A172 (cell line): ENCODE measurements around the gene ARF3. TPM values are rescaled to one million over a fixed set of nuclear protein-coding genes. Genes with fewer than 3 reads are reported as not detected.
"Not testable (repeated sequence)": the region's sequence is repeated elsewhere in the genome, so short reads cannot be mapped to it uniquely, and the experiment has no call there.

Source experiments
- DNase-seq: peaks from one replicate; pipeline ENCODE4 v3.0.0-alpha.2; 2015; ENCODE audit warnings: low spot score
- total RNA-seq: library from RNA; depleted of rRNA; stranded (reverse); fragments of >200 nt; shearing (Covaris generic); gene quantifications from 2 replicates; pipeline ENCODE4 v1.2.3, GENCODE V29; 2014

Gene ARF3
- total RNA-seq, 1 experiment from 2014 or later: 51.9 TPM

GRCh38 chr12:48932878-48933277, 24.4 kb downstream of the ARF3 start:
- DNase-seq: no peak

- no peak for DNase-seq
These were observed 26.8 kb downstream of the ARF3 start for GRCh38 chr12:48930475-48930874.

GRCh38 chr12:48929551-48929950, 27.7 kb downstream of the ARF3 start:
- DNase-seq: no peak

- no peak for DNase-seq
These were observed 30.0 kb downstream of the ARF3 start for GRCh38 chr12:48927261-48927660.

- no peak for DNase-seq
These were observed 31.8 kb downstream of the ARF3 start, which contains the start of gene FKBP11 for GRCh38 chr12:48925304-48926011. TSS of gene FKBP11 (minus strand) at chr12:48925492. CDS start at chr12:48925428, 64 bp downstream.

DNA sequence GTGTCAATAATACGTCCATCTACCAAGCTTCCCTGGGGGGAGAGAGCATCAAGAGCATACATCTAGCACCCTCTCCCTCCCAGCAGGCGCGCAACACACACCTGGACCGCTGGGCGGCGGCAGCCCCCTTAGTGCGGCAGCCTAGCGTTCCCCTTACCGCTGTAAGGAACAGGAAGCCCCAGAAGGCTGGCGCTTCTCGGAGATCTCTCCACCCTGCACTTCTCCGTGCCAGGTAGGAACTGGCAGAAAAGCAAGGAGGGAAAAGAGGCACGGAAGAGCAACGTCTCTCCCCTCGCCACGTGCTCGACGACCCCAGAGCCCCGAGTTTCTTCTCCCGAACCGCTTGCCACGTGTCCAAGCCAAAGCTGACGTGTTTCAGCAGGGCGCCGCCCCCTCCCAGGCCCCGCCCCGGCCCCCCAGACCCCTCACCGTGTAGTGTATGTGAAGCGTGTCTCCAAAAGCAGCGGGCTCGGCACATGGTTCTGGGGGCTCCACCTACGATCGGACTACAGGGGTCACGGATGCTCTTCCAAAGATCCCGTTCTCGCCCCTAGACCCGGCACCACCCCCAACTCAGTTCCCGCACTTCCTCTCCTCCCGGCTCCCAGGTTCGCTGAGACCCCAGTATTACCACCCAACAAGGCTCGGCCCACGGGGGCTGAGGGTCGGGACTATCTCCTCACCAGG, 32.5 kb downstream of the ARF3 start:
- no peak for DNase-seq

DNA sequence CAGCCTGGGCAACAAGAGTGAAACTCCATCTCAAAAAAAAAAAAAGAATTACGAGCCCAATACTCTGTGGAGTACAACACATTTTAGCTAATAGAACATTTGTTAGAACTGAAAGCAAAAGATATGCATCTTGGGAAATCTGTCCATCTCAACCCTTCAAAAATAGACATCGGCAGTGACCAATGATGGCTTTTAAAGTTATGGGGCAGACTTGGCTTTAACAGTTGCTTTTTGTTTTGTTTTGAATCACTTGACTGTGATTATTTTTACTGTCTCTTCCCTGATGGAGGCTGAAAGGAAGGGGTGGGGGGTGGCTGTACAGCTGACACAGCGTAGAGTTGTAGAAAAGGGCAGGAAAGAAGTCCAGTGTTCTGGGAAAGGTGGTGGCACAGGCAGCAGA, 34.2 kb downstream of the ARF3 start:
- DNase-seq: no peak

- no peak for DNase-seq
These were observed 39.3 kb downstream of the ARF3 start for GRCh38 chr12:48917857-48918537.

- no peak for DNase-seq
These were observed 47.1 kb downstream of the ARF3 start for GRCh38 chr12:48910196-48910595.

DNA sequence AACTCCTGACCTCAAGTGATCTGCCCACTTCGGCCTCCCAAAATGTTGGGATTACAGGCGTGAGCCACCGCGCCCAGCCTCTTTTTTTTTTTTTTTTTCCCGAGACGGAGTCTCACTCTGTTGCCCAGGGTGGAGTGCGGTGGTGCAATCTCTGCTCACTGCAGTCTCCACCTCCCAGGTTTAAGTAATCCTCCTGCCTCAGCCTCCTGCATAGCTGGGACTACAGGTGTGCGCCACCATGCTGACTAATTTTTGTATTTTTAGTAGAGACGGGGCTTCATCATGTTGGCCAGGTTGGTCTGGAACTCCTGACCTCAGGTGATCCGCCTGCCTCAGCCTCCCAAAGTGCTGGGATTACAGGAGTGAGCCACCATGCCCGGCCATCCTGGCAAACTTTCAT, 47.6 kb downstream of the ARF3 start:
- DNase-seq: not testable (repeated sequence)

DNA sequence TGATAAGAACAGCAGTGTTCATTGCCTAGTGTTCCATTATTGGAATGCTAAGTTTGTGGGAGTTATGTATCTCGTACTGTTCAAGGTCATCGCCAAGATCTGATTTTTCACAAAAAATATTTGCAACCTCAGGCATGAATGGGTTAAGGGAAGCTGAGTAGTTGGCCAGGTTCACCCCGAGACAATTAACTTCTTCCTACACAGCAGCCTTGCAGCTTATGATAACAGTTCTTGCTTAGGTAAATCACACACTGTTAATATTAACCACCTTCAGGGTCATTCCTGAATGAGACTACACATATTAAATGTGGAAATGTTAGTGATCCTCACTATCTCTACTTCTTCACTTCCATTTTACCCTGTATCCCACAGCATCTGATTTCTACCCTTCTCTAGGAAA, 50.0 kb downstream of the ARF3 start:
- no peak for DNase-seq

DNA sequence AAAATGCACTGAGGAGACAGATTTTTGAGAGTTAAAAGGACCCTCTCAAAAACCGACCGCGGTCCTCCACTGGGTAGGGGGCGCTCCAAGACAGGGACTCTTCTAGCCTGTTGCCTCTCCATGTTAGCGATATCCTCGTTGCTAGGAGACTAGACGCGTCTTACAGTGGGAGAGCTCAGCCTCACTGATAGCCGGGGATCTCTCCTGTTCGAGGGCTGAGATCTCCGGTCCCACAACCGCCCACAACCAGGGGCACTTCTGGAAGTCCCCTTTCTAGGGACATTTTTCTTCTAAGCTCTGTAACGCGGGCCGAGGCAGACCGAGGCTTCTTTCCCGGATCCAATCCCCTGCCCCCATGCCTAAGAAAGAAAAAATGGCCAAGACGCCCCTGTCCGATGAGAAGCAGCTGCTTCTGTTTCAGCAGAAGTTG, 53.3 kb downstream of the ARF3 start:
- peak; percentile 70 for DNase-seq

- no peak for DNase-seq
These were observed 53.8 kb downstream of the ARF3 start for GRCh38 chr12:48903363-48903981.

DNA sequence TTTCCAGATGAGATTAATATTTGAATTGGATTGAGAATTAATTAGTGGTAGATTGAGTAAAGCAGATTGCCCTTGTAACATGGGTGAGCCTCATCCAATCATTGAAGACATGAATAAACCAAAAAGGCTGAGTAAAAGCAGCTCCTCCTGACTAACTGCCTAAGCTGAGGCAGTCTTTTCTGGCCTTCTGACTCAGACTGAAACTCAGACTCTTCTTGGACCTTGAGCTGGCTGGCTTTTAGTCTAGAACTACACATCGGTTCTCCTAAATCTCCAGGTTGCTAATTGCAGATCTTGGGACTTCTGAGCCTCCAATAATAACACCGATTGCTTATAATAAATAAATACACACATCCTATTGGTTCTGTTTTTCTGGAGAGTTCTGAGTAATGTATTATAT, 56.0 kb downstream of the ARF3 start:
- no peak for DNase-seq

DNA sequence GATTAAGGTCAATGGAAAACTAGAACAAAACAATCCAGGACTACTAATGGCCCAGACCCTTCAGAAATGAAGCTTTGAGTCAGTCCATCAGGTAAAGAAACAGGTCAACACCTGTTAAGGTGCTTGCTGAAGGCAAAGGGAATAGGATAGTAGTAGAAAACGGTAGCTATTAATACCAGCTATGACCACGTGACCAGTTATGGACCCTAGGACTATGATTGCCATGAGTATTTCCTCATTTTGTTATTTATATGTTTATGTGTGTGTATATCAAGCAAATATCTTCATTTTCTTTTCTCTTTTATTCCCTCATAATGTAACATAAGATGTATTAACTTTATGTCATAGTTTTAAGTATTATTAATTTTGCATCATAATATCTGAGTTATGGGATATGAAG, 57.6 kb downstream of the ARF3 start:
- DNase-seq: no peak

- no peak for DNase-seq
These were observed 63.0 kb downstream of the ARF3 start for GRCh38 chr12:48894271-48894670.

DNA sequence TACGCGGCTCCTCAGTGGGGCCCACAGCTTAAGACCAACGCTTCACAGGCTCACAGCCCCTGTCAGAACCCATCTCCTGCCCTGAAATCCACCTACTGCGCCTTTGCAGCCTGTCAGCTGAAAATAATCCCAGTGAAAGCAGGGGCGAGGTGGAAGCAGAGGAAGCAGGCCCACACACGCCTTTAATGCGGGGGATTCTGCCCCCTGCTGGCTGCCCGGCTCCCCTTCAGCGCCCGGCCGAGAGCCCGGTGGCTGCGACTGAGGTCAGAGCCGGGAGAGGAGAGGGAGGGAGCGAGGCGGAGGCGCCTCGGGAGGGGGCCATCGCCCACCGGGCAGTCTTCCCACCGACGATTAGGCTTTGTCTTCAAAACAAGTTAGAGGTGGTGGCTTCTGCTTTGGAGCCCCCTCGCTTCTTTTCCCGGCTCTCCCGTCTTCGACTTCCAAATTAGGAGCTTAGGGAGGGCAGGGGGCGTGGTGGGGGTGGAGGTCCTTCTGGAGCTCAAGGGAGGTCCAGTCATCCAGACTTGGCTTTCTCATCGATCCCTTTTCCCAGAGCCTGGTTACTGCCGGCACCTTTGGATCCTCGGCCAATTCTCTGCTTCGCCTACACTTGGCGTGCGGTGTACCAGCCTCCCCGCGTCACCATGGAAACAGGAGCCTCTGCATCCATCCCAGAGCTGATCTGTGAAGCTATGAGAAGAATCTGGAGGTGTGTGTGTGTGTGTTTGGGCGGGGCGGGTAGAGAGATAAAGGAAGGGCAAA, 66.4 kb downstream of the ARF3 start:
- peak; percentile 53 for DNase-seq

DNA sequence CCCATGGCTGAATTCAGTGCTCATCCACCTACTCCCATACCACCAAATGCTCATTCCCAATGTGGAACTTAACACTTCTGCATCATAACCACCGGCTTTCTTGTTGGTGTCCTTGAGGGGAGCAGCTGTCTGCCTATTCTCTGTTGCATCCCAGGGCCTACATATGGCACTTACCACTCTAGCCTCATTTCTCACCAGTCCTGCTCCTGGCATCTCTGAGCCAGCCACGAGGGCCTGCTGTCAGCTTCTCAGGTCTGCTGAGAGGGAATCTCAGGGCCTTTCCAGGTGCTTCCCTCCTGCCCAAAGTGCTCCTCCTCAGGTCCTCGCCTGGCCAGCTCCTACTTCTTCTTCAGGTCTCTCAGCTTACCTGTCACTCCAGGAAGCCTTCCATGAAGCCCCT, 67.6 kb downstream of the ARF3 start:
- DNase-seq: no peak
